Osteocyte (in vitro differentiated cells): Measurements from ENCODE around the gene LRP2BP. TPM values are rescaled to one million over a fixed set of nuclear protein-coding genes. Genes with fewer than 3 reads are reported as not detected.
A peak's percentile ranks its signal among the peaks of the same experiment; 100 is the strongest.

Experiments used
- DNase-seq: peaks from one replicate; pipeline ENCODE4 v3.0.0; 2021; ENCODE audit warnings: mixed read lengths; ENCODE audit not compliant: unreplicated experiment; ENCODE audit errors: extremely low spot score
- H3K27ac Mint-ChIP-seq: one replicate; pipeline ENCODE4 v1.8.0; 2021; ENCODE audit warnings: mild to moderate bottlenecking, mixed read lengths; ENCODE audit not compliant: unreplicated experiment
- H3K27me3 Mint-ChIP-seq: one replicate; pipeline ENCODE4 v1.8.0; 2021; ENCODE audit warnings: mixed read lengths; ENCODE audit not compliant: unreplicated experiment
- H3K36me3 Mint-ChIP-seq: one replicate; pipeline ENCODE4 v1.8.0; 2021; ENCODE audit warnings: mixed read lengths; ENCODE audit not compliant: unreplicated experiment
- H3K4me1 Mint-ChIP-seq: one replicate; pipeline ENCODE4 v1.8.0; 2021; ENCODE audit warnings: mixed read lengths; ENCODE audit not compliant: unreplicated experiment
- H3K4me3 Mint-ChIP-seq: one replicate; pipeline ENCODE4 v1.8.0; 2021; ENCODE audit warnings: mild to moderate bottlenecking, moderate library complexity, mixed read lengths; ENCODE audit not compliant: unreplicated experiment
- H3K9me3 Mint-ChIP-seq: one replicate; pipeline ENCODE4 v1.8.0; 2021; ENCODE audit warnings: mixed read lengths; ENCODE audit not compliant: unreplicated experiment
- total RNA-seq: library from RNA; stranded (reverse); gene quantifications from 2 replicates; pipeline ENCODE4 v1.2.1, GENCODE V29; 2021
- TF ChIP-seq, protein P1 (sequence below): fragments of 200-600 bp; sonication (generic); IDR thresholded peaks from 2 replicates; pipeline ENCODE4 v1.5.0; 2021; ENCODE audit warnings: antibody characterized with exemption, mild to moderate bottlenecking, moderate library complexity

Gene LRP2BP
- total RNA-seq, 1 donor from 2014 or later: 0.59 TPM

DNA sequence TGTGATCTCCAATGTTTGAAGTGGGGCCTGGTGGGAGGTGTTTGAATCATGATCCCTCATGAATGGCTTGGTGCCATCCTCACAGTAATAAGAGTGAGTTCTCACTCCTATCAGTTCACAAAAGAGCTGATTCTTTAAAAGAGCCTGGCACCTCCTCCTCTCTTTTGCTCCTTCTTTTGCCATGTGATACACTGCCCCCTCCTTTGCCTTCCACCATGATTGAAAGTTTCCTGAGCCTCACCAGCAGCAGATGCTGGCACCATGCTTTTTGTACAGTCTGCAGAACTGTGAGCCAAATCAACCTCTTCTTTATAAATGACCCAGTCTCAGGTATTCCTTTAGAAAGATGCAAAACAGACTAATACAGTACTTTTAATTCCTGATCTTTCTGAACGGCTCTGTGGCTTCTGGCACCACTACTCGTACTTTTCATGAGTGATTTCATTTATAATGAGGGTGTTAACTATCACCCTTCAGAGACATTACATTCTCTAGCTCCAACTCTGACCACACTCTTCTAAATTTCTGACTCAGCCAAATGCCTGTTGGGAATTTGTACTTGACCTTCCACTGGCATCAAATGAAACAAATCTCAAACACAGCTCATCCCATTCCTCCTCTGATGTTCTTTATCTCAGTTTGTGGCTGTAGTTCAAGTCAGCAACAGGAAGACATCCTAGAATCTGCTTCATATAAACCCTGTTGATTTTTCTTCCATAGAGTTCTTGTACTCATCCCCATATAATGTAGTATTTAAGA is 25.8 kb upstream of the LRP2BP start:
- Mint-ChIP-seq H3K4me1 (peaks cover 30% of the 10 kb centered on the region), H3K27ac (peak overlapping the region; percentile 32), H3K27me3 (no peaks in the 10 kb centered on the region), H3K36me3 (peaks cover 24% of the 10 kb centered on the region), H3K4me3 (no peak overlapping the region), H3K9me3 (no peaks in the 10 kb centered on the region)
- DNase-seq: no peak
- TF ChIP-seq, protein P1, sequence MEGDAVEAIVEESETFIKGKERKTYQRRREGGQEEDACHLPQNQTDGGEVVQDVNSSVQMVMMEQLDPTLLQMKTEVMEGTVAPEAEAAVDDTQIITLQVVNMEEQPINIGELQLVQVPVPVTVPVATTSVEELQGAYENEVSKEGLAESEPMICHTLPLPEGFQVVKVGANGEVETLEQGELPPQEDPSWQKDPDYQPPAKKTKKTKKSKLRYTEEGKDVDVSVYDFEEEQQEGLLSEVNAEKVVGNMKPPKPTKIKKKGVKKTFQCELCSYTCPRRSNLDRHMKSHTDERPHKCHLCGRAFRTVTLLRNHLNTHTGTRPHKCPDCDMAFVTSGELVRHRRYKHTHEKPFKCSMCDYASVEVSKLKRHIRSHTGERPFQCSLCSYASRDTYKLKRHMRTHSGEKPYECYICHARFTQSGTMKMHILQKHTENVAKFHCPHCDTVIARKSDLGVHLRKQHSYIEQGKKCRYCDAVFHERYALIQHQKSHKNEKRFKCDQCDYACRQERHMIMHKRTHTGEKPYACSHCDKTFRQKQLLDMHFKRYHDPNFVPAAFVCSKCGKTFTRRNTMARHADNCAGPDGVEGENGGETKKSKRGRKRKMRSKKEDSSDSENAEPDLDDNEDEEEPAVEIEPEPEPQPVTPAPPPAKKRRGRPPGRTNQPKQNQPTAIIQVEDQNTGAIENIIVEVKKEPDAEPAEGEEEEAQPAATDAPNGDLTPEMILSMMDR: no peak

DNA sequence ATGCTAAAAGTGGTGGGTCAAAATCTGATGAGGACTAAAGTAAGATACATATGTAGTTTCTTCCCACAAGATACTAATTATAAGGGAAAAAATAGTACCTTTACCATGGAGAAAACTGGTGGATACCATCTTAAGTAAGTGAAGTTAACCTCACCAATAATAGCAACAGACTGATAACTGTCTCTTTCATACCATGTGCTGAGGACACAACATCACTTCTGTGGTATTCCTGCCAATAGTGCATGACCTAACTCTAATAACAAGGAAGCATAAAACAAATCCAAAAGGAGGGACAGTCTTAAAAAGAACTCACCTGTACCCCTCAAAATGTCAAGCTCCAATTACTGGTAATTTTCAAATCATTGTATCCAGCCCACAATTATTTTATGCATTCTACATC is 21.2 kb upstream of the LRP2BP start:
- Mint-ChIP-seq H3K9me3 (no peaks in the 10 kb centered on the region), H3K36me3 (peaks cover 36% of the 10 kb centered on the region), H3K4me3 (no peak overlapping the region), H3K4me1 (peaks cover 6% of the 10 kb centered on the region), H3K27ac (no peak overlapping the region), H3K27me3 (no peaks in the 10 kb centered on the region)
- no peak for DNase-seq
- TF ChIP-seq, protein P1: no peak

DNA sequence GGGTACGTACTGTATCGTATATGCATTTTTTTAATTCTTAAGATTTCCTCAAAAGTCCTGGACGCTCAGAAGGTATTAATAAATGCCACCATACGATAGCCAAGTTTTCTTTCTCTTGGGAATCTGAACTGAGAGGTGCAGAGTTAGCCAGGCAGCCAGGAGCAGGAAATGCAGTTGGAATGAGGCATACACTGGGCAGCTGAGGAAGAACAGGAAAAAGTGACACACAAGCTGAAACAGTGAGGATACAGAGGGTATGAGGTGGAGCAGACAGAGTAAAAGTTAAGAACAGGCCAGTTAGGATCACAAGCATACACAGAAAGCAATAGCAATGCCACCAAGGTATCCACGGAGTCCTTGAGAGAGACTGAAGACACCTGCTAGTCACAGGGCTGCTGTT is 16.7 kb upstream of the LRP2BP start:
- TF ChIP-seq, protein P1: no peak
- H3K27ac Mint-ChIP-seq: no peak overlapping the region
- H3K4me3 Mint-ChIP-seq: no peak overlapping the region
- no peak for DNase-seq
- no peaks in the 10 kb centered on the region for H3K4me1 Mint-ChIP-seq
- H3K27me3 Mint-ChIP-seq: no peaks in the 10 kb centered on the region
- H3K36me3 Mint-ChIP-seq: peaks cover 42% of the 10 kb centered on the region
- H3K9me3 Mint-ChIP-seq: peaks cover 6% of the 10 kb centered on the region

DNA sequence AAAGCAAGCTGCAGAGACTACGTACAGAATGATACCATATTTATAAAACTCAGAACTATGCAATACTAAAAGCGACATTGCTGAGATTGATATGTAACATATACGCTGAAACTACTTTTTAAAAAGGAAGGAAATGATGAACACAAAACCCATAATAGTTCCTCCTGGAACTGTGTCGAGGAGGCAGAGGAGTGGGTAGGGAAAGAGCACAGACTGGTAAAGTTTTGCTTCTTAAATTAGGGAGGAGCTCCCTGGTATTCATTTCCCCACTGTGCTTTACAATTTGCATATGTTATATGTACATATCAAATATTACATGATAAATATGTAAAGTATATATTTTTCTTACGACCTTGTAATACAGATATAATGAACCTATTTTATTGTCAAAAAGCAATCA is 16.1 kb upstream of the LRP2BP start:
- peaks cover 38% of the 10 kb centered on the region for H3K36me3 Mint-ChIP-seq
- peaks cover 6% of the 10 kb centered on the region for H3K9me3 Mint-ChIP-seq
- no peak for DNase-seq
- no peak overlapping the region for H3K27ac Mint-ChIP-seq
- TF ChIP-seq, protein P1: no peak
- no peak overlapping the region for H3K4me3 Mint-ChIP-seq
- H3K4me1 Mint-ChIP-seq: no peaks in the 10 kb centered on the region
- no peaks in the 10 kb centered on the region for H3K27me3 Mint-ChIP-seq

DNA sequence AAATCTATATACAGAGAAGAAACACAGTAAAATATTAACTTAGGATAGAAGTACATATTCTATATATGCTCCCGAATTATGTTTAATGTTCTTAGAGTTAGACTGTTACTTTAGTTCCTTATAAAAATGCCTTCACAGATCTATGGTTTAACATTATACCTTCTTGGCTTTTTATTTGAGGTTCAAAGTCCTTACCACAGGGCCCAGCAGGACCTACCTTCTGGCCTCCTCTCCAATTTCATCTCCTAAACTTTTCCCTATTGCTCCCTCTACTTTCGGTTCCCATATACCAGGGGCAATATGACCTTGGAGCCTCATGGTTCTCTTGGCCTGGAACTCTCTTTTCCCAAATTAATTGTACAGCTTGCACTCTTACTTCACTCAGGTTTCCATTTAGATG is 12.7 kb upstream of the LRP2BP start:
- no peak for DNase-seq
- no peaks in the 10 kb centered on the region for H3K4me1 Mint-ChIP-seq
- peaks cover 6% of the 10 kb centered on the region for H3K9me3 Mint-ChIP-seq
- H3K4me3 Mint-ChIP-seq: no peak overlapping the region
- no peak overlapping the region for H3K27ac Mint-ChIP-seq
- TF ChIP-seq, protein P1: no peak
- H3K36me3 Mint-ChIP-seq: peaks cover 45% of the 10 kb centered on the region
- no peaks in the 10 kb centered on the region for H3K27me3 Mint-ChIP-seq
